Parathyroid adenoma (tissue), 2 donors: ENCODE data around the gene NHLH1.

Source experiments
- H2AFZ ChIP-seq: fragments of 300-600 bp; sonication (generic); one replicate; pipeline ENCODE4 v1.7.0; 2017; ENCODE audit warnings: antibody characterized with exemption, mild to moderate bottlenecking
- H3K27ac ChIP-seq: fragments of 300-600 bp; sonication (generic); one replicate; pipeline ENCODE4 v1.7.0; 2017
- H3K27me3 ChIP-seq: fragments of 300-600 bp; sonication (generic); one replicate; pipeline ENCODE4 v1.7.0; 2017; ENCODE audit warnings: low read length; ENCODE audit not compliant: control insufficient read depth, insufficient read depth
- H3K36me3 ChIP-seq: fragments of 300-600 bp; sonication (generic); one replicate; pipeline ENCODE4 v1.7.0; 2017; ENCODE audit warnings: low read length; ENCODE audit not compliant: control insufficient read depth, insufficient read depth
- H3K4me1 ChIP-seq: fragments of 300-600 bp; sonication (generic); one replicate; pipeline ENCODE4 v1.7.0; 2017; ENCODE audit warnings: control low read depth
- H3K4me2 ChIP-seq: fragments of 300-600 bp; sonication (generic); one replicate; pipeline ENCODE4 v1.7.0; 2017; ENCODE audit warnings: low read length
- H3K4me3 ChIP-seq: fragments of 300-600 bp; sonication (generic); one replicate; pipeline ENCODE4 v1.7.0; 2017; ENCODE audit warnings: low read depth, low read length
- H3K79me2 ChIP-seq: fragments of 300-600 bp; sonication (generic); one replicate; pipeline ENCODE4 v1.7.0; 2017; ENCODE audit warnings: control low read depth
- H3K9ac ChIP-seq: fragments of 300-600 bp; sonication (generic); one replicate; pipeline ENCODE4 v1.7.0; 2017; ENCODE audit warnings: mild to moderate bottlenecking
- H3K9me3 ChIP-seq: fragments of 300-600 bp; sonication (generic); one replicate; pipeline ENCODE4 v1.7.0; 2017; ENCODE audit warnings: low read length; ENCODE audit not compliant: control insufficient read depth
- CTCF ChIP-seq: fragments of 300-600 bp; sonication (generic); IDR thresholded peaks from one replicate; pipeline ENCODE4 v1.7.0; 2017; ENCODE audit warnings: antibody characterized with exemption, mild to moderate bottlenecking
- donor health status: primary hyperparathyroidism.

NHLH1 gene

GRCh38 chr1:160394673-160395072 is 27.8 kb downstream of the NHLH1 start:
- no peak overlapping the region for H3K4me3 ChIP-seq
- TF ChIP-seq CTCF: no peak
- no peak overlapping the region for H2AFZ ChIP-seq
- peaks cover 3% of the 10 kb centered on the region for H3K4me1 ChIP-seq
- H3K36me3 ChIP-seq: no peaks in the 10 kb centered on the region
- H3K4me2 ChIP-seq: no peak overlapping the region
- no peaks in the 10 kb centered on the region for H3K79me2 ChIP-seq
- H3K27ac ChIP-seq: no peak overlapping the region
- no peaks in the 10 kb centered on the region for H3K9me3 ChIP-seq
- H3K27me3 ChIP-seq: no peaks in the 10 kb centered on the region
- H3K9ac ChIP-seq: no peak overlapping the region

GRCh38 chr1:160397651-160398050 is 30.8 kb downstream of the NHLH1 start:
- Histone ChIP-seq H3K27me3 (no peaks in the 10 kb centered on the region), H2AFZ (no peak overlapping the region), H3K9me3 (no peaks in the 10 kb centered on the region), H3K4me3 (no peak overlapping the region), H3K9ac (no peak overlapping the region), H3K79me2 (no peaks in the 10 kb centered on the region), H3K27ac (no peak overlapping the region), H3K4me1 (peaks cover 3% of the 10 kb centered on the region), H3K4me2 (no peak overlapping the region), H3K36me3 (no peaks in the 10 kb centered on the region)
- TF ChIP-seq CTCF: no peak

GRCh38 chr1:160398823-160399222 is 32.0 kb downstream of the NHLH1 start:
- TF ChIP-seq CTCF: no peak
- H2AFZ ChIP-seq: peak overlapping the region; percentile 17
- H3K9ac ChIP-seq: no peak overlapping the region
- H3K27me3 ChIP-seq: no peaks in the 10 kb centered on the region
- H3K4me2 ChIP-seq: no peak overlapping the region
- no peaks in the 10 kb centered on the region for H3K36me3 ChIP-seq
- H3K4me1 ChIP-seq: peaks cover 3% of the 10 kb centered on the region
- H3K4me3 ChIP-seq: no peak overlapping the region
- no peak overlapping the region for H3K27ac ChIP-seq
- no peaks in the 10 kb centered on the region for H3K79me2 ChIP-seq
- H3K9me3 ChIP-seq: no peaks in the 10 kb centered on the region

GRCh38 chr1:160399544-160400222 is 32.8 kb downstream of the NHLH1 start:
- H3K79me2 ChIP-seq: no peaks in the 10 kb centered on the region
- H3K36me3 ChIP-seq: no peaks in the 10 kb centered on the region
- no peak for TF ChIP-seq CTCF
- no peak overlapping the region for H3K9ac ChIP-seq
- H3K4me2 ChIP-seq: peak overlapping the region; percentile 94
- H2AFZ ChIP-seq: peak overlapping the region; percentile 95
- H3K9me3 ChIP-seq: no peaks in the 10 kb centered on the region
- H3K27me3 ChIP-seq: no peaks in the 10 kb centered on the region
- H3K4me3 ChIP-seq: peak overlapping the region; percentile 65
- no peak overlapping the region for H3K27ac ChIP-seq
- peaks cover 3% of the 10 kb centered on the region for H3K4me1 ChIP-seq

- Histone ChIP-seq H3K4me2 (peak within 1 kb of the TSS; percentile 98), H3K27me3 (no peaks in the 10 kb centered on the region), H3K79me2 (no peaks in the 10 kb centered on the region), H3K27ac (no peak within 1 kb of the TSS), H3K9me3 (no peaks in the 10 kb centered on the region), H3K9ac (peak within 1 kb of the TSS; percentile 28), H3K36me3 (no peaks in the 10 kb centered on the region), H2AFZ (peak within 1 kb of the TSS; percentile 95), H3K4me1 (peaks cover 3% of the 10 kb centered on the region), H3K4me3 (peak within 1 kb of the TSS; percentile 86)
- no peak for TF ChIP-seq CTCF
These were observed 33.4 kb downstream of the NHLH1 start, which contains the start of gene VANGL2 for GRCh38 chr1:160400223-160400645. TSS of gene VANGL2 (plus strand) at chr1:160400564. CDS start at chr1:160415838, 15,274 bp downstream.
